Activated CD4-positive, alpha-beta T cell treated with anti-CD3 and anti-CD28 coated beads, Interleukin-2, Interleukin-6, amounts not matched to agents 100 ng/mL and 50 ng/mL, durations not matched to agents 16 hours and 8 hours (primary cell): ENCODE data around the gene LIX1.
"Not testable (repeated sequence)": the region's sequence is repeated elsewhere in the genome, so short reads cannot be mapped to it uniquely, and the experiment has no call there.

Experiments
- DNase-seq: peaks from one replicate; pipeline ENCODE4 v3.0.0-alpha.2; 2020

LIX1 gene

DNA sequence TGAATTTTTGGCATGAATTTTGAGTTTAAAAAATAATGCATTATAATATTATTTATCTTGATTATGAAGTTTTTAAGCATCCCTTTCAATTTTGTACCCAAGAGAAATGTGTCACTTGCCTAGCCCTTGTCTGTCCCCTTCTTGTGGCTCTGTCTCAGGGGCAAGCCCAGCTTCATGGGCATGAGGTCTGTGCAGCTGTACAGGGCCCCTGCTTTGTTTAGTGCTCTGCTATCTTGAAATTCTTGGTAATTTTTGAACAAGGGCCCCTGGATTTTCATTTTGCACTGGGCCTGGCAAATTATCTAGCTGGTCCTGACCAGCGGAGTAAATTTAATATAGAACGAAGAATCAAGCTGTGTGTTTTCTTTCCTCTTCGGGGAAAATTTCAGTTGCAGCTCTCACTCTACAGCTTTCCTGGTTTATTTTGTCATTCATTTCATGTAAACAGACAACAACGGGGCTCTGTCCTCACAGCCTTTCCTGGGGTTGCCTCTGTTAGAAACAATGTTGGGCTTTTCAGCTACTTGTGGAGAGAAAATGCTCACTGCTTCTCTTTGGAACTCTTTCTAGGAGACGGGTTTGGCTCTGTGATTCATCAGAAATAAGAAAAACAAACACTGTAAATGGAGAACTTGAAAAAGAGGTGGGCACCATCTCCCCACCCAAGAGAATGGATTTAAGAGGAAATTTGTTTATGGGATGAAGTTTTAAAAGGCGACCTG, 41.1 kb downstream of the LIX1 start:
- DNase-seq = no peak

DNA sequence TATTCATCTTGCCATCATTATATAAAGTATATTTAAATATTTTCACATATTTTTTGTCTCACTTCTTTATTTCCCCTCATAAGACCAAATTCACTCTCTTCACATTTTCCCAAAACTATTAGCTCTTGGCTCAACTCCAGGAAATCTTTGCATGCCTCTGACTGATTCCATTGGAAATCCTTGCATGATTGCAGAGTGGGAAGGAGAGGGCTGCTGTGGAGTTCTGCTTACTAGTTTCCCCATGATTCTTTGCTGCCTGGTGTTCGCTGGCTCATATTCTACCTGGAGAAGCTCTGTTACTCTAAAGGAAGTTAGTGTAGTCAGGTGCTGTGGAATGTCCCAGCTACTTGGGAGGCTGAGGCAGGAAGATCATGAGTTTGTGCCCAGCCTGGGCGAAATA, 41.9 kb downstream of the LIX1 start:
- no peak for DNase-seq

GRCh38 chr5:97098922-97099321, 43.5 kb downstream of the LIX1 start:
- DNase-seq = no peak

DNA sequence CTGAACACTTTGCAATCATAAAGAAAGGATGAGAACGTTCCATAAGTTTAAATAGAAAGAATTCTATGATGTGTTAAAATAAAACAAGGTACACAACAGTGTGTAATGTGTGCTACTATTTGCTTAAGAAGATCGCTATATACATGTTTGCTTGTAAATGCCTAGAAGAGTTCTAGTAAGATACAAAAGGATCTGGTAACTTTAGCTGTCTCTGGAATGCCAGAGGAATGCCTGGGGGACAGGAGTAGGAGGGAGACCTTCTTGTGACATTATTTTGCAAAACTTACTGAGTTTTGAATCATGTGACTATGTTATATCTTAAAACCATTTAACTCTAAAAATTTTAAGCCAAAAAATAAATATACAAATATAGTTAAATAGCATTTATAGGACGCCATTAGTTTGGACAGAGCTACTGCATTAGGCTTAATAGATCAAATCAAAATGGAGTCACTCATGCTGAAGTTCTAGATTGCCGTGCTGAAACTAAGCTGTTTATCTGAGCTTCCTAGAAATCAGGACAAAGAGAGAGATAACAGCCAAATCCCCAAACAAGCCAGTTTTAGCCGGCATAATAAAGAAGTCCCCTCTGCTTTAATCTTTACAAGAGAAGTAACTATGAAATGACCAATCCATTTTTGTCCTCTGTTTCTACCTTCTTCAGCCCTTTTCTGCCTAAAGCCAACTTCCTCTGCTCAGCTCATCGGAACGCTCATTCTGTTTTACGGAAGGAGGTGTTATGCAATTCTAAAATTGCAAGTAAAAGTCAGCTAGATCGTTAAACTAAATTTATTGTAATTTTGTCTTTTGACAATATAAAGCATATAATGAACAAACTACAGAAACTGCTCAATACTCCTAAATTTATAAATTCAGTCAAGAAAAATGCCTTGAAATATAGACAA, 44.8 kb downstream of the LIX1 start:
- no peak for DNase-seq

DNA sequence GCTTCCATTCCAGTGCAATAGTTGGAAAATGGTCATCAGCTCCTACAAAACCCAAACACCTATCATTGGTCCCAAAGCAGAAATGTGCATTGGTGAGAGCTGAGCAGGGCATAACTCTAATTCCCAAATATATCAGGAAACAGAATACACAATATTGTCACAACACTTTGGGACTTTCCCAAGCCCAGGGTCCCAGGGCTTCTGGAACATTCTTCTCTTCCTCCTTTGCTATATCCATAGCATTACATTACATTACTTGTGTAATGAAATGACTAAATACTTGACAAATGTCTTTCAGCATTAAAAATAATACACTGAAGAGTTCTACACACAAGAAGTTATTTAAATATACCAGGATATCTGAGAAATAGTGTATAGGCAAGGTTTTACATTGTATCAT, 45.6 kb downstream of the LIX1 start:
- DNase-seq = no peak

DNA sequence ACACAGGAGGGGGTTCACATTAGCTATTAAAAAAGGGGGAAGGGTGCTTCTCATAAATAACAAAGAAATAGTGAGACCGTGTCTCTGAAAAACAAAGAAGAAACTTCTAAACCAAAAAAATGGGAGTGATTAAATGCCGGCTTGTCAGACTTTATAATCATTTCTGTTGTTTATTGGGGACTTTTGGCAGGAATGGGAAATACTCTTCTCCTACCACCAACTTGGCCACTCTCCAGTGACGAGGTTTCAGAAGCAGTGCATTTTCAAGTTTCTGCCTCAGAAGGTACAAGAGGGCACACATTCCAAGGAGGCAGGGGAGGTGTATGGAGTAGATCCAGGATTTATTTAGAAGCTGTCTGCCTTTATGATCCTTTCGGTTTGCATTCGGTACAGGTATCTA, 46.2 kb downstream of the LIX1 start:
- no peak for DNase-seq

- DNase-seq = no peak
Observed at GRCh38 chr5:97095318-97095732, 47.1 kb downstream of the LIX1 start.

DNA sequence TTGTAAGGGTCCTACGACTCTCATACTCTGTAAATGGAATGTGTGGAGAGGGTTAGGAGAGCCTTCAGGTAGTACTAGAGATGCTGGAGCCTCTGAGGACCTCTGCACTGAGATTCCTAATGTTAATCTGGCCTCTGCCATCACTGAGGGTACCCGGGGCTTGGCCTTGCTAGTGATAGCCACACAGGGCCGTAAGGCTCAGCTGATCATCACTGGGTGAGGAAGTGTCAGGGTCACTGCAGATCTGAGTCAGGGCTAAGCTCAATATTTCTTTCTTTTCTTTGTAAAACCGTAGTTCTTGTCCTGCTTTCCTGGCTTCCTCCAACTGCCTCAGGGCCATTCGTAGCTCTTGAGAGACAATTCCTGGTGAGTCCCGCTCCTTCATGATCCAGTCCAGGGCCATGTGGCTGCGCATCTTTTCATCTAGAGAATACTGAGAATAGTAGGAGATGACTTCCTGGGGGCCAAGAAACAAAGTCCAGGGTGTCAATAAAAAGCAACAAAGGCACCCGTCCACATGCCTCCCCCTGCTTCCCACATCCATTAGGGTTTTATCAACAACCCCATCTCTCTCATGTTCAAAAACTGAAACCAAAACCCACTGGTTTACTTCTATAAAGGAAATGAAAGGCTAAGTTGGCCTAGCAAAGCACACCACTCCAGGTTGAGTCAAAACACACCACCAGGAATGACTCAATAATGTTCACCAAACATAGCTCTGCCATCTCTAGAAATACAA, 47.7 kb downstream of the LIX1 start:
- DNase-seq = peak; percentile 92

DNA sequence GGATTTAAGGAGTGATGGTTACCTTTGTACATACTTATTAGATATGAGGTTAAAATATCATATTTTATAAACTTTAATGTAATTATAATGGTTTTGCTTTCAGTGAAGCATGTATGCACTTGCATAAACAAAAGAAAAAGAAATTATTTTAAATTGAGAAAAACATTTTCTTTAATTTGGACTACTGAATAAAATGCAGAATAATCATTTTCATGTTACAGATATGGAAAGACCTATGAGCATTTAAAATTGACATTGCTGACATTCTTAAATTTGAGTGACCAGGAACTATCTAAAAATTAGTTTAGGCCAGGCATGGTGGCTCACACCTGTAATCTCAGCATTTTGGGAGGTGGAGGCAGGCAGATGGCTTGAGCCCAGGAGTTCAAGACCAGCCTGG, 49.2 kb downstream of the LIX1 start:
- no peak for DNase-seq

GRCh38 chr5:97090944-97091343, 51.5 kb downstream of the LIX1 start:
- DNase-seq = no peak

GRCh38 chr5:97089149-97089801, 53.1 kb downstream of the LIX1 start:
- DNase-seq = no peak

GRCh38 chr5:97088774-97089148, 53.6 kb downstream of the LIX1 start:
- DNase-seq = no peak

GRCh38 chr5:97087138-97087537, 55.3 kb downstream of the LIX1 start:
- DNase-seq = no peak

DNA sequence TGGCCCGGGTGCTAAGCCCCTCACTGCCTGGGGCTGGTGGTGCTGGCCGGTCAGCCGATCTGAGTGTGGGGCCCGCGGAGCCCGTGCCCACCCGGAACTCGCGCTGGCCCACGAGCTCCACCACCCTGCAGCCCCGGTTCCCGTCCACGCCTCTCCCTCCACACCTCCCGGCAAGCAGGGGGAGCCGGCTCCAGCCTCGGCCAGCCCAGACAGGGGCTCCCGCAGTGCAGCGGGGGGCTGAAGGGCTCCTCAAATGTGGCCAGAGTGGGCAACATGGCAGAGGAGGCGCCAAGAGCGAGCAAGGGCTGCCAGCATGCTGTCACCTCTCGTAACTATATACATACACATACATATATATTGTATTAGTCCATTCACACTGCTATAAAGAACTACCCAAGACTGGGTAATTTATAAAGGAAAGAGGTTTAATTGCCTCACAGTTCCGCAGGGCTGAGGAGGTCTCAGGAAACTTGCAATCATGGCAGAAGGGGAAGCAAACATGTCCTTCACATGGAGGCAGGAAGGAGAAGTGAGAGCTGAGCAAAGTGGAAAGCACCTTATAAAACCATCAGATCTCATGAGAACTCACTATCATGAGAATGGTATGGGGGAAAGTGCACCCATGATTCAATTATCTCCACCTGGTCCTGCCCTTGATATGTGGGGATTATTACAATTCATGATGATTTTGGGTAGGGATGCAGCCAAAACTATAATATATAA, 56.8 kb downstream of the LIX1 start:
- DNase-seq = no peak

GRCh38 chr5:97084782-97085458, 57.5 kb downstream of the LIX1 start:
- not testable (repeated sequence) for DNase-seq

DNA sequence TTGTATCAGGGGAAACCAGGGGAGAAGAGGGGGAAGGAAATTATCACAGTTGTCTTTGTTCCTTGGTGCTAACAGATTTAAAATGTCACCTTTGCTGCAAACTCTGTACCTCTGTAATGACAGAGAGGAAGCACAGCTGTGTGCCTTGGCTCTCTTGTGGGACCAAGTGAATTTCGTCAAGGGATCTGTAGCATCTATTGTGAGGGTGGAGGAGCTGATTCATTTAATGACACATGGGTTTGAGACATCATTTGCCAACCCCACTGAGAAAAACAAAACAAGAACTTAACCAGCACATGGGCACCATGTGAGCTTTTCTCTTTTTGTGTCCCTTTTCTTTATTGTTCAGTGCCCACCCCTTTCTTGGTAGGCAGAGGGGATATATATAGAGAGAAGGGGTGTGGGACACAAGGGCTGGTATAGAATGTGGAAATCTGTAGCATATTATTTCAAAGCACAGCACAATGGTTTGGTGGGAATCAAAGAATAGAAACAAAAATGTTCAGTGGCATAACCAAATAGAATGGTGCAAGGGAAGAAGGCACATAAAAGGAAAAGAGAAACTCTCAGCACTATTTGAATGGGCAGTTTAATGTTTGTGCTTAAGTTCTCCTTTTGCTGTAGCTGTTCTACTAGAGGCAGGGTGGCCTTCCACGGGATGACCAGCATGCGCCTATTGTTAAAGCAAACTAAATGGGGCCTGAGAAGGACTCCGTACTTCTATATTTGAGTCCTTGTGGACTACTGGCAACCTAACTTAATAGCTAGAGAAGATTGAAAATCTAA, 63.3 kb downstream of the LIX1 start:
- DNase-seq = peak; percentile 14

- no peak for DNase-seq
Observed at GRCh38 chr5:97077246-97077645, 65.2 kb downstream of the LIX1 start.

DNA sequence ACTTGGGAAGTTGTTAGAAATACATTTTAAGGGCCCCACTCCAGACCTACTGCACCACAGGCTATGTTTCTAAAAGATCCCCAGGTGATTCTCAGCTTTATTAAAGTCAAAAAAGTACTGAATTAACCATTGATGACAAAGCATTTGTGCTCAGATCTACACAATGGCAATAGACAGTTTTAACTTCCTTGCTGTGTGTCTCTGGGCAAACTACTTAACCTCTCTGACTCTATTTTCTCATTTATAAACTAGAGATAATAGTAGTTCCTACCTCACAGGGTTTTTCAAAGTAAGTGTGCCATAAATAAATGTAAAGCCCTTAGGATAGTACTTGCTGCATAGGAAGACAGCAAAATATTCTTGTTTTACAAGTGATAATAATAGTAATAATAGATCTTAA, 66.3 kb downstream of the LIX1 start:
- no peak for DNase-seq

DNA sequence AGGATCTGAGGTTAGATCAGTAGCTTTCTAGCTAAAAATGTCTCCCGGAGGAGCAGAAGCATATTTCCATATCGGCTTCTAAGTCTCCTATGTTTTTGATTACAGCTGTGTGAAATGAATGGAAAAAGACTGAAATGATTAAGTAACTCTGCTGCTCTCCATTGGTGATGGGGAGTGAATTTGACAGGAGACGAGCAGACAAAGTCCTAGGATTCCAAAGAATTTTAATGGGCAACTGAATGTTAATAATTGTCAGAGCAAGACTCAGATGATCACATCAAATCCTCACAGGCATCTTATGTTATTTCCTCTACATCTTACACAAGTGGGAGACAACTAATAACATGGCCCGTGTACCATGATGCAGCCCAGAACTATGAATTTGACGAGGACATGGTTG, 66.8 kb downstream of the LIX1 start:
- DNase-seq = no peak

GRCh38 chr5:97074859-97075489, 67.4 kb downstream of the LIX1 start:
- no peak for DNase-seq
